HG03469 (cell line): ENCODE data around the gene LRRC28.
A peak's percentile ranks its signal among the peaks of the same experiment; 100 is the strongest.

Source experiments
- ATAC-seq: cut with Tn5 transposase; IDR thresholded peaks from one replicate; pipeline ENCODE4 v1.9.1; 2021; ENCODE audit warnings: mild to moderate bottlenecking, moderate library complexity, moderate number of reproducible peaks; ENCODE audit not compliant: unreplicated experiment

The LRRC28 gene

GRCh38 chr15:99340347-99340746 lies 89.1 kb downstream of the LRRC28 start:
- ATAC-seq = no peak

GRCh38 chr15:99341786-99342185 lies 90.5 kb downstream of the LRRC28 start:
- ATAC-seq = no peak

- no peak for ATAC-seq
Measured at GRCh38 chr15:99343208-99343607, 91.9 kb downstream of the LRRC28 start.

- ATAC-seq = no peak
Measured at GRCh38 chr15:99343881-99344551, 92.7 kb downstream of the LRRC28 start.

GRCh38 chr15:99344639-99345038 lies 93.4 kb downstream of the LRRC28 start:
- no peak for ATAC-seq

GRCh38 chr15:99345242-99345641 lies 94.0 kb downstream of the LRRC28 start:
- no peak for ATAC-seq

- ATAC-seq = no peak
Measured at GRCh38 chr15:99345832-99346462, 94.7 kb downstream of the LRRC28 start.

- ATAC-seq = no peak
Measured at GRCh38 chr15:99347574-99347973, 96.3 kb downstream of the LRRC28 start.

GRCh38 chr15:99348412-99348811 lies 97.1 kb downstream of the LRRC28 start:
- no peak for ATAC-seq

GRCh38 chr15:99350408-99350807 lies 99.1 kb downstream of the LRRC28 start:
- ATAC-seq = no peak

- ATAC-seq = no peak
Measured at GRCh38 chr15:99359769-99360168, 108.5 kb downstream of the LRRC28 start.

- ATAC-seq = no peak
Measured at GRCh38 chr15:99361545-99362185, 110.4 kb downstream of the LRRC28 start.

- peak; percentile 81 for ATAC-seq
Measured at GRCh38 chr15:99365242-99365641, 114.0 kb downstream of the LRRC28 start.

- ATAC-seq = no peak
Measured at GRCh38 chr15:99366013-99366412, 114.7 kb downstream of the LRRC28 start.

- ATAC-seq = no peak
Measured at GRCh38 chr15:99368743-99369142, 117.5 kb downstream of the LRRC28 start.

- ATAC-seq = no peak
Measured at GRCh38 chr15:99369196-99369595, 117.9 kb downstream of the LRRC28 start.

- ATAC-seq = peak; percentile 85
Measured at GRCh38 chr15:99371180-99372103, 120.2 kb downstream of the LRRC28 start.

GRCh38 chr15:99385005-99385669 lies 133.9 kb downstream of the LRRC28 start:
- ATAC-seq = no peak

- ATAC-seq = no peak
Measured at GRCh38 chr15:99385865-99386264, 134.6 kb downstream of the LRRC28 start.

GRCh38 chr15:99386391-99386790 lies 135.1 kb downstream of the LRRC28 start:
- ATAC-seq = no peak
